Neural progenitor cell (in vitro differentiated cells): ENCODE data around the gene TRAF5. TPM values are rescaled to one million over a fixed set of nuclear protein-coding genes. Genes with fewer than 3 reads are reported as not detected.
A peak's percentile ranks its signal among the peaks of the same experiment; 100 is the strongest.

Experiments used
- DNase-seq: peaks from one replicate; pipeline ENCODE4 v3.0.0-alpha.2; 2016; ENCODE audit warnings: low spot score
- H2AFZ ChIP-seq: fragments of 200-600 bp; sonication (generic); replicated peaks from 2 replicates; pipeline ENCODE4 v1.6.1; 2016; ENCODE audit warnings: antibody characterized with exemption
- H3F3A ChIP-seq: fragments of 200-600 bp; sonication (generic); 2 replicates; pipeline ENCODE4 v1.6.1; 2016; ENCODE audit warnings: antibody characterized with exemption, low read depth
- H3K27ac ChIP-seq: fragments of 200-600 bp; sonication (generic); 2 replicates; pipeline ENCODE4 v1.5.1; 2016; ENCODE audit warnings: mild to moderate bottlenecking
- H3K27me3 ChIP-seq: fragments of 200-600 bp; sonication (generic); 2 replicates; pipeline ENCODE4 v1.6.1; 2016; ENCODE audit warnings: mild to moderate bottlenecking, moderate library complexity
- H3K36me3 ChIP-seq: fragments of 200-600 bp; sonication (generic); 2 replicates; pipeline ENCODE4 v1.5.1; 2016
- H3K4me1 ChIP-seq: fragments of 200-600 bp; sonication (generic); 2 replicates; pipeline ENCODE4 v1.6.1; 2016; ENCODE audit warnings: mixed run types
- H3K4me2 ChIP-seq: fragments of 200-600 bp; sonication (generic); 2 replicates; pipeline ENCODE4 v1.6.1; 2016
- H3K4me3 ChIP-seq: fragments of 200-600 bp; sonication (generic); 2 replicates; pipeline ENCODE4 v1.5.1; 2016
- H3K79me2 ChIP-seq: fragments of 200-600 bp; sonication (generic); 2 replicates; pipeline ENCODE4 v1.6.1; 2016; ENCODE audit warnings: low read depth
- H3K9ac ChIP-seq: fragments of 200-600 bp; sonication (generic); 2 replicates; pipeline ENCODE4 v1.6.1; 2016
- H3K9me3 ChIP-seq: fragments of 200-600 bp; sonication (generic); 2 replicates; pipeline ENCODE4 v1.5.1; 2016; ENCODE audit warnings: low read depth
- H4K20me1 ChIP-seq: fragments of 200-600 bp; sonication (generic); 2 replicates; pipeline ENCODE4 v1.6.1; 2016; ENCODE audit warnings: low read depth
- H3K27ac Mint-ChIP-seq: 3 replicates; pipeline ENCODE4 v1.8.0; 2021; ENCODE audit warnings: mixed read lengths
- H3K27me3 Mint-ChIP-seq: 2 replicates; pipeline ENCODE4 v1.8.0; 2022; ENCODE audit warnings: low read depth, mild to moderate bottlenecking, inconsistent platforms, moderate library complexity, mixed read lengths; ENCODE audit not compliant: insufficient read depth
- H3K36me3 Mint-ChIP-seq: 3 replicates; pipeline ENCODE4 v1.8.0; 2021; ENCODE audit warnings: mixed read lengths
- H3K4me1 Mint-ChIP-seq: 3 replicates; pipeline ENCODE4 v1.8.0; 2021; ENCODE audit warnings: mixed read lengths
- H3K4me3 Mint-ChIP-seq: 3 replicates; pipeline ENCODE4 v1.8.0; 2021; ENCODE audit warnings: mild to moderate bottlenecking, moderate library complexity, mixed read lengths
- H3K9me3 Mint-ChIP-seq: 3 replicates; pipeline ENCODE4 v1.8.0; 2020; ENCODE audit warnings: mixed read lengths
- CTCF ChIP-seq: fragments of 200-600 bp; sonication (generic); IDR thresholded peaks from 2 replicates; pipeline ENCODE4 v1.5.1; 2017; ENCODE audit warnings: antibody characterized with exemption, mild to moderate bottlenecking
- EZH2 ChIP-seq: fragments of 200-600 bp; sonication (generic); IDR thresholded peaks from 2 replicates; pipeline ENCODE4 v1.6.1; 2017; ENCODE audit warnings: antibody characterized with exemption, mild to moderate bottlenecking, moderate library complexity
- EZH2phosphoT487 ChIP-seq: fragments of 200-600 bp; sonication (generic); IDR thresholded peaks from 2 replicates; pipeline ENCODE4 v1.6.1; 2017; ENCODE audit warnings: antibody characterized with exemption
- total RNA-seq: library from RNA; depleted of rRNA; stranded (reverse); fragments of >200 nt; gene quantifications from 2 replicates; pipeline ENCODE4 v1.2.3, GENCODE V29; 2015; ENCODE audit warnings: low replicate concordance

TRAF5 gene
- total RNA-seq, 1 donor from 2014 or later, result 36.0 TPM

GRCh38 chr1:211375146-211375818, 48.6 kb downstream of the TRAF5 start:
- Mint-ChIP-seq H3K4me1 (peaks cover 35% of the 10 kb centered on the region), H3K27me3 (peaks cover 2% of the 10 kb centered on the region), H3K36me3 (no peaks in the 10 kb centered on the region), H3K9me3 (no peaks in the 10 kb centered on the region), H3K27ac (no peak overlapping the region), H3K4me3 (no peak overlapping the region)
- Histone ChIP-seq H3K79me2 (no peaks in the 10 kb centered on the region), H3K36me3 (no peaks in the 10 kb centered on the region), H2AFZ (no peak overlapping the region), H3K4me2 (peak overlapping the region; percentile 45), H3K9me3 (no peaks in the 10 kb centered on the region), H3F3A (peaks cover 5% of the 10 kb centered on the region), H4K20me1 (no peaks in the 10 kb centered on the region), H3K4me1 (peaks cover 25% of the 10 kb centered on the region), H3K4me3 (no peak overlapping the region), H3K27ac (no peak overlapping the region), H3K27me3 (no peaks in the 10 kb centered on the region), H3K9ac (no peak overlapping the region)
- no peak for TF ChIP-seq CTCF
- no peak for TF ChIP-seq EZH2
- TF ChIP-seq EZH2phosphoT487, result no peak
- DNase-seq, result peak; percentile 52

GRCh38 chr1:211375949-211376348, 49.3 kb downstream of the TRAF5 start:
- no peak overlapping the region for H3K4me3 ChIP-seq
- no peak overlapping the region for H3K9ac ChIP-seq
- no peaks in the 10 kb centered on the region for H3K9me3 Mint-ChIP-seq
- no peak for DNase-seq
- no peak overlapping the region for H3K4me2 ChIP-seq
- no peak overlapping the region for H3K27ac Mint-ChIP-seq
- no peaks in the 10 kb centered on the region for H4K20me1 ChIP-seq
- H3K4me1 Mint-ChIP-seq, result peaks cover 32% of the 10 kb centered on the region
- H2AFZ ChIP-seq, result no peak overlapping the region
- H3K36me3 ChIP-seq, result no peaks in the 10 kb centered on the region
- no peaks in the 10 kb centered on the region for H3K9me3 ChIP-seq
- peaks cover 25% of the 10 kb centered on the region for H3K4me1 ChIP-seq
- no peak overlapping the region for H3K27ac ChIP-seq
- no peak overlapping the region for H3K4me3 Mint-ChIP-seq
- H3K79me2 ChIP-seq, result no peaks in the 10 kb centered on the region
- no peaks in the 10 kb centered on the region for H3K36me3 Mint-ChIP-seq
- no peak for TF ChIP-seq EZH2
- no peak for TF ChIP-seq EZH2phosphoT487
- TF ChIP-seq CTCF, result no peak
- H3K27me3 ChIP-seq, result no peaks in the 10 kb centered on the region
- H3K27me3 Mint-ChIP-seq, result peaks cover 2% of the 10 kb centered on the region
- peaks cover 5% of the 10 kb centered on the region for H3F3A ChIP-seq

GRCh38 chr1:211376807-211377470, 50.3 kb downstream of the TRAF5 start:
- Histone ChIP-seq H3K4me2 (no peak overlapping the region), H3K9me3 (no peaks in the 10 kb centered on the region), H3K4me1 (peaks cover 16% of the 10 kb centered on the region), H3K9ac (no peak overlapping the region), H3K4me3 (no peak overlapping the region), H3K27me3 (no peaks in the 10 kb centered on the region), H3K36me3 (no peaks in the 10 kb centered on the region), H3K27ac (no peak overlapping the region), H3F3A (peaks cover 5% of the 10 kb centered on the region), H3K79me2 (no peaks in the 10 kb centered on the region), H2AFZ (no peak overlapping the region), H4K20me1 (no peaks in the 10 kb centered on the region)
- TF ChIP-seq EZH2phosphoT487, result no peak
- no peak for TF ChIP-seq CTCF
- TF ChIP-seq EZH2, result no peak
- no peak for DNase-seq
- peaks cover 27% of the 10 kb centered on the region for H3K4me1 Mint-ChIP-seq
- no peaks in the 10 kb centered on the region for H3K36me3 Mint-ChIP-seq
- no peak overlapping the region for H3K4me3 Mint-ChIP-seq
- H3K27ac Mint-ChIP-seq, result no peak overlapping the region
- peaks cover 2% of the 10 kb centered on the region for H3K27me3 Mint-ChIP-seq
- H3K9me3 Mint-ChIP-seq, result no peaks in the 10 kb centered on the region
